A549 treated with CORT108297 at 1 μM for 4 hours (cell line): Measurements from ENCODE around the gene EEF2KMT. TPM values are rescaled to one million over a fixed set of nuclear protein-coding genes. Genes with fewer than 3 reads are reported as not detected.

Experiments
- total RNA-seq: library from RNA; stranded (reverse); fragments of 200-300 nt; extraction: Qiagen RNA extraction; gene quantifications from 5 replicates; pipeline ENCODE4 v1.2.3, GENCODE V29; 2022

Gene EEF2KMT, protein sequence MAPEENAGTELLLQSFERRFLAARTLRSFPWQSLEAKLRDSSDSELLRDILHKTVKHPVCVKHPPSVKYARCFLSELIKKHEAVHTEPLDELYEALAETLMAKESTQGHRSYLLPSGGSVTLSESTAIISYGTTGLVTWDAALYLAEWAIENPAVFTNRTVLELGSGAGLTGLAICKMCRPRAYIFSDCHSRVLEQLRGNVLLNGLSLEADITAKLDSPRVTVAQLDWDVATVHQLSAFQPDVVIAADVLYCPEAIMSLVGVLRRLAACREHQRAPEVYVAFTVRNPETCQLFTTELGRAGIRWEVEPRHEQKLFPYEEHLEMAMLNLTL
- total RNA-seq = 21.5 to 31.6 TPM (median 29.6 TPM) in 5 replicates

DNA sequence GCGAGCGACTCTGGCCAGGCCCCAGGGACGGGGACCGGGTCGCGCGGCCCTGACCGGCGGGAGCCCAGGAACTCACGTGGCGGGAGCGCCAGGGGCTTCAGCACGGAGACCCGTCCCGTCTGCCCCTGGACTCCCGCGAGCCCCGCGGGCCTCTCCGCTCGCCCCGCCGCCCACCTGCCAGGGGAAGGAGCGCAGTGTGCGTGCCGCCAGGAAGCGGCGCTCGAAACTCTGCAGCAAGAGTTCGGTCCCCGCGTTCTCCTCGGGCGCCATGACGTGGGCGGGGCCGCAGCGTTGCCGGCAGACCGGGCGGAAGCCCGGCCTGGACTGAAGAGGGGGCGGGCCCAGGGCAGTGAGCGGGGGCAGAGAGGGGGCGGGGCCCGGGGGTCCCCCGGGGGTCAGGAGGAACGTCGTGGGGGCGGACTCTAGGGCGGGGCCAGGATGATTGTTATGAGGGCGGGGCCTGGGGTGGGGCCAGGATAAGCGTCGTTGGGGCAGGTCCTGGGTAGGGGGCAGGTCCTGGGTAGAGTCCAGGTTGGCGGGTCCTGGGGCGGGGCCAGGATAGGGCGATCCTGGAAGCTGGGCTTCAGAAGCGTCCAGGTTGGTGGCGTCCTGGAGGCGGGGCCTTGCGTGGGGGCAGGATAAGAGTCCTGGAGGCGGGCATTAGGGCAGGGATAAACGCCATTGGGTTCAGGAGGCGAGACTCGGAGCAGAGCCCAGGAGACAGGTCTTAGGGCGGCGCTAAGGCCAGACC is at the start of gene EEF2KMT:
TSS of gene EEF2KMT (minus strand) at position 326 of the 751 bp plus-strand sequence. CDS start at position 270, 56 bp downstream.

DNA sequence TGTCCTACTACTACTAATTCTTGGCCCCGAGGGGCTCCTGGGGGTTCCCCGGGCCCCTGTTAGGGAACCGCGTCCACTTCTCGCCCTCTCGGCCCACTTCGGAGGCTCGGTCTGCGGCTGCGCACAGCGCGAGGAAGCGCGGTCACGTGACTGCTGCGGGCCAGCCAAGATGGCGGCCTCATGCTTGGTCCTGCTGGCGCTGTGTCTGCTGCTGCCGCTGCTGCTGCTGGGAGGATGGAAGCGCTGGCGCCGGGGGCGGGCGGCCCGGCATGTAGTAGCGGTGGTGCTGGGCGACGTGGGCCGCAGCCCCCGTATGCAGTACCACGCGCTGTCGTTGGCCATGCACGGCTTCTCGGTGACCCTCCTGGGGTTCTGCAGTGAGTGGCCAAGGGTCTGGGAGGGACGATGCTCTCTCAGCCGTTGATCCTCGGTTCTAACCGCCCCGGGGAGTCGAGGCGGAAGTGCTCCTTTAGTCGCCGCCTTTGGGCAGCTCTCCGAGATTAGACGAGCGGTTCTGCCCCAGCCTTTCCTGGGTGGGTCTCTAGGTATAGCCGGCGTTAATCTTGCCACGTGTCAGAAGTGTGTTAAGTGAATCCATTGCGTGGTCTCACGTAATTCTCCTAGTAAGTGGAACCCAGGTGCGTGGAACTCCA is 25.8 kb downstream of the EEF2KMT start, which contains the start of gene ALG1:
TSS of gene ALG1 (plus strand) at position 163 of the 653 bp plus-strand sequence. CDS start at position 170, 7 bp downstream.

DNA sequence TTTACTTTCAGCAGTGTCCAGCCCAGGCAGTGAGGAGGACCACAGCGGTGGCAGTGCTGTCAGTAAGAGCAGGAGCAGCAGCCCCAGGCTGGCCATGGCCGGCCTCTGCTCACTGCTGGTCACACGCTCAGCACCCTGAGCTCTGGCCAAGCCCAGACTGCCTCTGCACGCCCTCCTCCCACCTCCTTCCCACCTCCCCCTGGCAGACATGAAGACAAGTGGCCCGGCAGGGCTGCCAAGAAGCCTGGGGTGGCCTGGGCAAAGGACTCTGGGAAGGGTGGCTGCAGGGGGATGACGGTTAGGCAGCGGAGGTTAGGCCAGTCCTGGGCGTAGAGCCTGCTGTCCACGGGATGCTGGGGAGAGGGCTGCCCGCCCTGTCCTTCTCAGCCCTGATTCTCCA is 31.8 kb downstream of the EEF2KMT start, which contains the start of gene C16orf89:
TSS of gene C16orf89 (minus strand) at position 144 of the 400 bp plus-strand sequence. CDS start at position 96, 48 bp downstream.

Other genes with a start within 250 kb of the EEF2KMT start
- gene PPL, start 160.6 kb downstream of the EEF2KMT start, total RNA-seq = 2.4 to 3.3 TPM (median 3.1 TPM) in 5 replicates
- 0.01 to 0.04 TPM (median 0.03 TPM) in 5 replicates for gene SEC14L5, start 139.5 kb downstream of the EEF2KMT start, total RNA-seq
- gene NAGPA, start 63.9 kb downstream of the EEF2KMT start, total RNA-seq = 13.1 to 19.8 TPM (median 18.4 TPM) in 5 replicates
- 0.22 TPM in 1 of 5 replicates, not detected in the others for gene C16orf89, start 31.8 kb downstream of the EEF2KMT start, total RNA-seq
- gene ALG1, start 26.0 kb downstream of the EEF2KMT start, total RNA-seq = 30.5 to 41.6 TPM (median 39.4 TPM) in 5 replicates